ENCODE measurements around the gene TEX9. TPM values are rescaled to one million over a fixed set of nuclear protein-coding genes. Genes with fewer than 3 reads are reported as not detected.

The TEX9 gene
- total RNA-seq, 5 donors from 2014 or later (not counting 1 experiment from before 2014, with no cell fraction given), result 1.5 to 2.7 (median 1.9) TPM

- ATAC-seq (replicated peaks in 1 of 4), result no peak
- DNase-seq, result no peak
- Mint-ChIP-seq H3K36me3 (no peaks in the 10 kb centered on the region), H3K27me3 (peaks cover 0 to 6% of the 10 kb centered on the region in 2 donors), H3K9me3 (no peaks in the 10 kb centered on the region), H3K27ac (no peak overlapping the region), H3K4me1 (no peaks in the 10 kb centered on the region), H3K4me3 (no peak overlapping the region)
- no peaks in the 10 kb centered on the region for H3K36me3 ChIP-seq (ENCODE audit: control insufficient read depth in 2 of 2, extremely low read depth in 1 of 2, insufficient read depth in 1 of 2, low read length in 1 of 2)
- H3K27ac ChIP-seq (ENCODE audit: low read length), result no peak overlapping the region
- no peaks in the 10 kb centered on the region for H3K4me1 ChIP-seq (ENCODE audit: control insufficient read depth in 1 of 2, extremely low read depth in 1 of 2, insufficient read depth in 2 of 2, low read length in 2 of 2)
- H3K27me3 ChIP-seq (replicated peaks in 1 of 2; ENCODE audit: control insufficient read depth in 2 of 2, extremely low read depth in 1 of 2, insufficient read depth in 2 of 2, low read length in 1 of 2), result no peaks in the 10 kb centered on the region
- ChIA-PET CTCF (no interaction called here), POLR2A (no interaction called here)
- no peaks in the 10 kb centered on the region for H3K9me3 ChIP-seq
- H3K4me3 ChIP-seq (ENCODE audit: control insufficient read depth in 1 of 2, extremely low read depth in 1 of 2, low read length in 1 of 2), result no peak overlapping the region
Measured at GRCh38 chr15:56353740-56354139, 11.5 kb upstream of the TEX9 start.

GRCh38 chr15:56356616-56357015 lies 8.6 kb upstream of the TEX9 start:
- H3K36me3 ChIP-seq (ENCODE audit: control insufficient read depth in 2 of 2, extremely low read depth in 1 of 2, insufficient read depth in 1 of 2, low read length in 1 of 2), result no peaks in the 10 kb centered on the region
- H3K9me3 ChIP-seq, result no peaks in the 10 kb centered on the region
- Mint-ChIP-seq H3K27me3 (peaks cover 0 to 4% of the 10 kb centered on the region in 2 donors), H3K36me3 (no peaks in the 10 kb centered on the region), H3K9me3 (no peaks in the 10 kb centered on the region), H3K4me3 (no peak overlapping the region), H3K27ac (no peak overlapping the region), H3K4me1 (no peaks in the 10 kb centered on the region)
- ATAC-seq (replicated peaks in 1 of 4), result no peak
- POLR2A ChIA-PET, result no interaction called here
- WGBS (ENCODE audit: insufficient coverage), result no CpG with 5 or more reads among the region's 2 CpGs
- no peak for DNase-seq
- CTCF ChIA-PET, result no interaction called here
- H3K4me3 ChIP-seq (ENCODE audit: control insufficient read depth in 1 of 2, extremely low read depth in 1 of 2, low read length in 1 of 2), result no peak overlapping the region
- no peaks in the 10 kb centered on the region for H3K27me3 ChIP-seq (replicated peaks in 1 of 2; ENCODE audit: control insufficient read depth in 2 of 2, extremely low read depth in 1 of 2, insufficient read depth in 2 of 2, low read length in 1 of 2)
- no peaks in the 10 kb centered on the region for H3K4me1 ChIP-seq (ENCODE audit: control insufficient read depth in 1 of 2, extremely low read depth in 1 of 2, insufficient read depth in 2 of 2, low read length in 2 of 2)
- no peak overlapping the region for H3K27ac ChIP-seq (ENCODE audit: low read length)

DNA sequence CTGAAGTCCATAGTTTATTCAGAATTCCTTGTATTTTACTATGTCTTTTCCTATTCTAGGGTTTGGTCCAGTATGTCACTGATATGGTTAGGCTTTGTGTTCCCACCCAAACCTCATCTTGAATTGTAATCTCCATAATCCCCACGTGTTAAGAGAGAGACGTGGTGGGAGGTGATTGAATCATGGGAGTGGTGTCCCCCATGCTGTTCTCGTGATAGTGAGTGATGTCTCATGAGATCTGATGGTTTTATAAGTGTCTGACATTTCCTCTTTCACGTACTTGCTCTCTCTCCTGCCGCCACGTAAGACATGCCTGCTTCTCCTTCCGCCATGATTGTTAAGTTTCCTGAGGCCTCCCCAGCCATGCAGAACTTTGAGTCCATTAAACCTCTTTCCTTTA lies 6.6 kb upstream of the TEX9 start:
- H3K27ac Mint-ChIP-seq, result no peak overlapping the region
- CTCF ChIA-PET, result interaction anchor here in 1 of 2 donors (0.6 to 0.7 kb wide), 2 partner anchors 56 to 361 kb away, joined by 3 read pairs; no protein-coding TSS in a partner anchor
- no peaks in the 10 kb centered on the region for H3K9me3 ChIP-seq

DNA sequence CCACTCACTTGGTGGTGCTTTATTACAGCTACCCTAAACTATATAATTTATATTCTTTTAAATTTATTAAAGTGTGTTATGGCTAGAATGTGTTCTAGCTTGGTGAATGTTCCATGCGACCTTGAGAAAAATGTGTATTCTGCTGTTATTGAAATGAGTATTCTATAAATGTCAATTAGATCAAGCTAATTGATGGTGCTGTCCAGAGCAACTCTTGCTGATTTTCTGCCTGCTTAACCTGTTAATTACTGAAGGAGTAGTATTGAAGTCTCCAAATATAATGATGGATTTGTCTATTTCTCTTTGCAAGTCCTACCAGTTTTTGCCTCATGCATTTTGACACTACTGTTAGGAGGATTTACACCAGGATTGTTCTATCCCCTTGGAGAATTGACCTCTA lies 3.2 kb upstream of the TEX9 start:
- no peak overlapping the region for H3K27ac Mint-ChIP-seq
- H3K27me3 Mint-ChIP-seq, result peaks cover 20 to 38% of the 10 kb centered on the region in 2 donors
- ATAC-seq (replicated peaks in 1 of 4), result no peak
- no peak for DNase-seq
- no peak overlapping the region for H3K4me3 ChIP-seq (ENCODE audit: control insufficient read depth in 1 of 2, extremely low read depth in 1 of 2, low read length in 1 of 2)
- H3K36me3 ChIP-seq (ENCODE audit: control insufficient read depth in 2 of 2, extremely low read depth in 1 of 2, insufficient read depth in 1 of 2, low read length in 1 of 2), result no peaks in the 10 kb centered on the region
- H3K9me3 Mint-ChIP-seq, result peaks cover 0 to 7% (median 7%) of the 10 kb centered on the region in 3 donors
- peaks cover 0 to 7% of the 10 kb centered on the region in 2 experiments for H3K27me3 ChIP-seq (replicated peaks in 1 of 2; ENCODE audit: control insufficient read depth in 2 of 2, extremely low read depth in 1 of 2, insufficient read depth in 2 of 2, low read length in 1 of 2)
- H3K4me1 ChIP-seq (ENCODE audit: control insufficient read depth in 1 of 2, extremely low read depth in 1 of 2, insufficient read depth in 2 of 2, low read length in 2 of 2), result peaks cover 3 to 4% of the 10 kb centered on the region in 2 experiments
- no peaks in the 10 kb centered on the region for H3K9me3 ChIP-seq
- WGBS (ENCODE audit: insufficient coverage), result 100% methylated on average over 1 of the region's 1 CpG
- ChIA-PET POLR2A (no interaction called here), CTCF (interaction anchor here in 1 of 2 donors (1.0 kb wide), 1 partner anchor 13 kb away, joined by 4 read pairs; no protein-coding TSS in a partner anchor)
- H3K4me1 Mint-ChIP-seq, result peaks cover 13 to 17% (median 16%) of the 10 kb centered on the region in 3 donors
- H3K27ac ChIP-seq (ENCODE audit: low read length), result no peak overlapping the region
- no peaks in the 10 kb centered on the region for H3K36me3 Mint-ChIP-seq
- no peak overlapping the region for H3K4me3 Mint-ChIP-seq

More for the DNA sequence above, 6.6 kb upstream of the TEX9 start:
- Mint-ChIP-seq H3K27me3 (peaks cover 11 to 12% of the 10 kb centered on the region in 2 donors), H3K4me3 (no peak overlapping the region), H3K4me1 (no peaks in the 10 kb centered on the region), H3K9me3 (peaks cover 0 to 7% (median 7%) of the 10 kb centered on the region in 3 donors), H3K36me3 (no peaks in the 10 kb centered on the region)
- POLR2A ChIA-PET, result no interaction called here
- H3K27ac ChIP-seq (ENCODE audit: low read length), result no peak overlapping the region
- H3K4me1 ChIP-seq (ENCODE audit: control insufficient read depth in 1 of 2, extremely low read depth in 1 of 2, insufficient read depth in 2 of 2, low read length in 2 of 2), result no peaks in the 10 kb centered on the region
- 17% methylated on average over 1 of the region's 7 CpGs for WGBS (ENCODE audit: insufficient coverage)
- ATAC-seq (replicated peaks in 1 of 4) (no peak), DNase-seq (no peak)
- no peaks in the 10 kb centered on the region for H3K27me3 ChIP-seq (replicated peaks in 1 of 2; ENCODE audit: control insufficient read depth in 2 of 2, extremely low read depth in 1 of 2, insufficient read depth in 2 of 2, low read length in 1 of 2)
- no peaks in the 10 kb centered on the region for H3K36me3 ChIP-seq (ENCODE audit: control insufficient read depth in 2 of 2, extremely low read depth in 1 of 2, insufficient read depth in 1 of 2, low read length in 1 of 2)
- no peak overlapping the region for H3K4me3 ChIP-seq (ENCODE audit: control insufficient read depth in 1 of 2, extremely low read depth in 1 of 2, low read length in 1 of 2)

DNA sequence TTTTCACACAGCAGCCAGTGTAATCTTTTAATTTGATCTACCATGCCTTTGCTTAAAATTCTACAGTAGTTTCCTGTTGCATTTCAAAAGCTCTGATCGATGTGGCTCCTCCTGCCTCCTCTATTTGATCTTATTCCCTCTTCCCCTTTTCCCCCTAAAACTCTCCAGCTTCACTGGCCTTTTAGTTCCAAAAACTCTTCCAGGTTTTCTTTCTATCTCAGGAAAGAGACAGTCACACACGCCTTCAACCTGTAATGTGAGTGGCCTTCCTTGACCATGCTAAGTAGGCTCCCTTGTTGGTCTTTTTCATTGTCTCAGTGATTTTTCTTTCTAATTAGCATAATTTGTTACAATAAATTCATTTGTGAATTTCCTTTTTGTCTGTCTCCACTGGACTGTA lies 985 bp downstream of the TEX9 start:
- H3K4me1 Mint-ChIP-seq, result peaks cover 13 to 17% (median 16%) of the 10 kb centered on the region in 3 donors
- no peak overlapping the region for H3K4me3 ChIP-seq (ENCODE audit: control insufficient read depth in 1 of 2, extremely low read depth in 1 of 2, low read length in 1 of 2)
- DNase-seq, result no peak
- H3K36me3 Mint-ChIP-seq, result no peaks in the 10 kb centered on the region
- POLR2A ChIA-PET, result no interaction called here
- no peak overlapping the region for H3K27ac Mint-ChIP-seq
- no peak overlapping the region for H3K27ac ChIP-seq (ENCODE audit: low read length)
- H3K4me1 ChIP-seq (ENCODE audit: control insufficient read depth in 1 of 2, extremely low read depth in 1 of 2, insufficient read depth in 2 of 2, low read length in 2 of 2), result peaks cover 3 to 4% of the 10 kb centered on the region in 2 experiments
- H3K4me3 Mint-ChIP-seq, result peak overlapping the region; percentile 80 to 91 (median 87)
- H3K27me3 ChIP-seq (replicated peaks in 1 of 2; ENCODE audit: control insufficient read depth in 2 of 2, extremely low read depth in 1 of 2, insufficient read depth in 2 of 2, low read length in 1 of 2), result peaks cover 0 to 11% of the 10 kb centered on the region in 2 experiments
- peaks cover 31 to 57% of the 10 kb centered on the region in 2 donors for H3K27me3 Mint-ChIP-seq
- CTCF ChIA-PET, result interaction anchor here in 1 of 2 donors (0.6 kb wide), 1 partner anchor 312 kb away, joined by 3 read pairs; no protein-coding TSS in a partner anchor
- no peaks in the 10 kb centered on the region for H3K9me3 ChIP-seq
- no peaks in the 10 kb centered on the region for H3K36me3 ChIP-seq (ENCODE audit: control insufficient read depth in 2 of 2, extremely low read depth in 1 of 2, insufficient read depth in 1 of 2, low read length in 1 of 2)
- peaks cover 0 to 7% (median 7%) of the 10 kb centered on the region in 3 donors for H3K9me3 Mint-ChIP-seq
- no peak for ATAC-seq (replicated peaks in 1 of 4)
- WGBS (ENCODE audit: insufficient coverage), result 0% methylated on average over 1 of the region's 2 CpGs

- peaks cover 34 to 56% of the 10 kb centered on the region in 2 donors for H3K27me3 Mint-ChIP-seq
- Histone ChIP-seq H3K4me1 (ENCODE audit: control insufficient read depth in 1 of 2, extremely low read depth in 1 of 2, insufficient read depth in 2 of 2, low read length in 2 of 2) (peaks cover 3 to 4% of the 10 kb centered on the region in 2 experiments), H3K4me3 (ENCODE audit: control insufficient read depth in 1 of 2, extremely low read depth in 1 of 2, low read length in 1 of 2) (no peak overlapping the region), H3K36me3 (ENCODE audit: control insufficient read depth in 2 of 2, extremely low read depth in 1 of 2, insufficient read depth in 1 of 2, low read length in 1 of 2) (no peaks in the 10 kb centered on the region), H3K27ac (ENCODE audit: low read length) (no peak overlapping the region), H3K9me3 (no peaks in the 10 kb centered on the region), H3K27me3 (replicated peaks in 1 of 2; ENCODE audit: control insufficient read depth in 2 of 2, extremely low read depth in 1 of 2, insufficient read depth in 2 of 2, low read length in 1 of 2) (peaks cover 0 to 11% of the 10 kb centered on the region in 2 experiments)
- H3K9me3 Mint-ChIP-seq, result peaks cover 0 to 6% (median 6%) of the 10 kb centered on the region in 3 donors
- no peaks in the 10 kb centered on the region for H3K36me3 Mint-ChIP-seq
- peaks cover 13 to 17% (median 16%) of the 10 kb centered on the region in 3 donors for H3K4me1 Mint-ChIP-seq
- DNase-seq (no peak), ATAC-seq (replicated peaks in 1 of 4) (no peak)
- no peak overlapping the region for H3K4me3 Mint-ChIP-seq
- POLR2A ChIA-PET, result no interaction called here
- WGBS (ENCODE audit: insufficient coverage), result no CpG with 5 or more reads among the region's 3 CpGs
- CTCF ChIA-PET, result no interaction called here
- no peak overlapping the region for H3K27ac Mint-ChIP-seq
Measured at GRCh38 chr15:56367156-56367555, 1.9 kb downstream of the TEX9 start.

- Mint-ChIP-seq H3K4me3 (no peak overlapping the region), H3K27me3 (peaks cover 36 to 46% of the 10 kb centered on the region in 2 donors), H3K4me1 (peaks cover 13 to 17% (median 16%) of the 10 kb centered on the region in 3 donors), H3K9me3 (no peaks in the 10 kb centered on the region), H3K27ac (no peak overlapping the region), H3K36me3 (no peaks in the 10 kb centered on the region)
- no peaks in the 10 kb centered on the region for H3K9me3 ChIP-seq
- H3K4me1 ChIP-seq (ENCODE audit: control insufficient read depth in 1 of 2, extremely low read depth in 1 of 2, insufficient read depth in 2 of 2, low read length in 2 of 2), result peaks cover 3 to 4% of the 10 kb centered on the region in 2 experiments
- H3K4me3 ChIP-seq (ENCODE audit: control insufficient read depth in 1 of 2, extremely low read depth in 1 of 2, low read length in 1 of 2), result no peak overlapping the region
- CTCF ChIA-PET, result no interaction called here
- DNase-seq, result no peak
- peaks cover 0 to 11% of the 10 kb centered on the region in 2 experiments for H3K27me3 ChIP-seq (replicated peaks in 1 of 2; ENCODE audit: control insufficient read depth in 2 of 2, extremely low read depth in 1 of 2, insufficient read depth in 2 of 2, low read length in 1 of 2)
- ATAC-seq (replicated peaks in 1 of 4), result no peak
- H3K36me3 ChIP-seq (ENCODE audit: control insufficient read depth in 2 of 2, extremely low read depth in 1 of 2, insufficient read depth in 1 of 2, low read length in 1 of 2), result no peaks in the 10 kb centered on the region
- POLR2A ChIA-PET, result no interaction called here
- 79% methylated on average over 4 of the region's 4 CpGs for WGBS (ENCODE audit: insufficient coverage)
- no peak overlapping the region for H3K27ac ChIP-seq (ENCODE audit: low read length)
Measured at GRCh38 chr15:56369234-56369633, 4.0 kb downstream of the TEX9 start.

Measured in T-cell (primary cell).